ENCODE measurements around the gene TFEB. TPM values are rescaled to one million over a fixed set of nuclear protein-coding genes. Genes with fewer than 3 reads are reported as not detected.

The TFEB gene
- total and polyA plus RNA-seq, 2 of the 8 experiments (the other 6 are each of a cell fraction or from before 2014, with no cell fraction given): 2.3 to 6.7 TPM

DNA sequence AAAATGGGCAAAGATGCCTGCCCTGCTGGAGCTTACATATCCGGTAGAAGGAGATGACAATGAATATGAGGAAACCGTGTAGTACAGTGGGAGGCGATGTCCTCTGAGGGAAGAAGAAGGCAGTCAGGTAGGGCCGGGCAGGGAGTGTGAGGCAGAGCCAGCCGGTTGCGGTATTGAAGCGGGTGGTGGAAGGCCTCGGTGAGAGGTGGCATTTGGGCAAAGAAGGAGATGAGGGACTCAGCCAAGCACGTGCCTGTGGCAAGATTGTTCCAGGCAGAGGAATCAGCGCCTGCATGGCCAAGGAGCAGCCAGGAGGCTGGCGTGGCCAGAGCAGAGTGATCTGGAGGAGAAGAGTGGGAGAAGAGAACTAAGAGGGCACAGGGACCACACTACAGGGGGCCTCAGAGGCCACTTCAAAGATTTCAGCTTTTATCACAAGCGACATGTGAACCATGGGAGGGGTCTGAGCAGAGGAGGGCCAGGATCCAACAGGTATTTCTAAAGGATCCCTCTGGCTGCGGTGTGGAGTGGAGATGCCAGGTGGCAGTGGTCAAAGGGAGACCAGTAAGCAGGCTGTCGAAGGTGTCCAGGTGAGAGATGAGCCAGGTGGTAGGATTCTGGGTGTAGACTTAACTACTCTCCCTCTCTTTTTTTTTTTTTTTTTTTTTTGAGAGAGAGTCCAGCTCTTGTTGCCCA, 83.3 kb downstream of the TFEB start:
- H3K36me3 ChIP-seq (ENCODE audit: control insufficient read depth in 2 of 4, insufficient read depth in 4 of 4, low read length in 3 of 4): peaks cover 0 to 10% (median 2%) of the 10 kb centered on the region in 4 experiments; a peak in 4 of 8 replicates
- no peak overlapping the region for H4K8ac ChIP-seq (ENCODE audit: extremely low read depth, insufficient read depth, low read length)
- no peak overlapping the region for H3K27ac ChIP-seq (ENCODE audit: low read depth, low read length)
- H3K4me3 ChIP-seq (ENCODE audit: extremely low read depth in 1 of 4, insufficient read depth in 2 of 4, low read depth in 3 of 4, low read length in 4 of 4): no peak overlapping the region
- H2BK15ac ChIP-seq (ENCODE audit: low read length): no peak overlapping the region
- H2BK20ac ChIP-seq (ENCODE audit: low read length): no peak overlapping the region
- H4K5ac ChIP-seq (ENCODE audit: insufficient read length, low read depth, low read length): no peak overlapping the region
- H2AK5ac ChIP-seq (ENCODE audit: low read depth, low read length): no peak overlapping the region
- 0 out of 2 replicates have a peak, but pooled peaks cover 2% of the 10 kb centered on the region for H3K23me2 ChIP-seq (ENCODE audit: low read depth, low read length)
- H3K79me2 ChIP-seq (ENCODE audit: control insufficient read depth in 1 of 2, insufficient read depth in 2 of 2, low read length in 2 of 2): no peaks in the 10 kb centered on the region
- no peaks in the 10 kb centered on the region for H4K20me1 ChIP-seq (replicated peaks in 1 of 2; ENCODE audit: control insufficient read depth in 1 of 2, insufficient read depth in 2 of 2, low read length in 2 of 2)
- no peak overlapping the region for H2BK120ac ChIP-seq (replicated peaks; ENCODE audit: low read depth, low read length)
- ChIA-PET POLR2A (ENCODE audit: partially characterized antibody) (interaction anchor here (1.0 to 1.5 kb wide), 2 partner anchors 12 to 14 kb away, joined by 3 to 4 read pairs; partner anchors contain the start of gene MDFI), CTCF (ENCODE audit: partially characterized antibody) (interaction anchor here (0.8 to 2.6 kb wide), 12 partner anchors 8 to 284 kb away, joined by 3 to 13 read pairs (median 4); no protein-coding TSS in a partner anchor)
- H3K23ac ChIP-seq (ENCODE audit: insufficient read length): no peak overlapping the region
- H3K14ac ChIP-seq (ENCODE audit: insufficient read length): no peak overlapping the region
- H3K56ac ChIP-seq (replicated peaks; ENCODE audit: insufficient read length, low read depth, low read length): no peak overlapping the region
- FAIRE-seq (no peak), DNase-seq (ENCODE audit: low read depth in 1 of 2, low spot score in 2 of 2) (no peak)
- H3K18ac ChIP-seq (ENCODE audit: extremely low read depth, low read length): no peak overlapping the region
- H2AFZ ChIP-seq (ENCODE audit: low read length): no peak overlapping the region
- no peaks in the 10 kb centered on the region for H3K79me1 ChIP-seq (ENCODE audit: low read depth, low read length)
- H3K4me1 ChIP-seq (replicated peaks in 1 of 4; ENCODE audit: control insufficient read depth in 3 of 4, insufficient read depth in 4 of 4, low read length in 3 of 4): peaks cover 0 to 9% (median 3%) of the 10 kb centered on the region in 4 experiments; a peak in 4 of 7 replicates
- no peaks in the 10 kb centered on the region for H3K9me3 ChIP-seq (ENCODE audit: insufficient read depth in 2 of 2, low read depth in 1 of 2, low read length in 1 of 2)
- no peak overlapping the region for H2BK12ac ChIP-seq (ENCODE audit: low read depth, low read length)
- no peak overlapping the region for H3K4me2 ChIP-seq (ENCODE audit: insufficient read depth in 1 of 2, low read depth in 2 of 2, low read length in 2 of 2)
- no peak overlapping the region for H3K4ac ChIP-seq (replicated peaks; ENCODE audit: insufficient read length, low read depth, low read length)
- no peak overlapping the region for H4K91ac ChIP-seq (replicated peaks; ENCODE audit: insufficient read length, low read length)
- 88% methylated on average over 13 of the region's 14 CpGs; no CpG with 5 or more reads in 1 of the 2 experiments for WGBS, 2 experiments (ENCODE audit: extremely low coverage in 1 of 2, insufficient coverage in 1 of 2, insufficient read length in 1 of 2, insufficient replicate concordance in 2 of 2, low coverage in 1 of 2, low lambda C conversion rate in 2 of 2, missing lambda C conversion rate in 1 of 2)
- no peaks in the 10 kb centered on the region for H3K27me3 ChIP-seq (replicated peaks in 1 of 4; ENCODE audit: control insufficient read depth in 3 of 4, extremely low read depth in 1 of 4, insufficient read depth in 3 of 4, low read length in 3 of 4)
- H2BK5ac ChIP-seq (ENCODE audit: low read depth, low read length): no peak overlapping the region
- no peak overlapping the region for H3K9ac ChIP-seq (replicated peaks in 1 of 4; ENCODE audit: extremely low read depth in 1 of 4, low read depth in 3 of 4, low read length in 3 of 4)
- TF ChIP-seq SIRT6 (IDR thresholded peaks at IDR 0.05; ENCODE audit: low read length) (no peak), KDM4A (IDR thresholded peaks at IDR 0.05; ENCODE audit: low read depth, low read length, severe bottlenecking) (no peak), PHF8 (conservative IDR thresholded peaks at IDR 0.05; ENCODE audit: low read depth, low read length) (no peak), KDM1A (IDR thresholded peaks at IDR 0.05; ENCODE audit: borderline replicate concordance, low read length) (no peak), POLR2A (IDR thresholded peaks at IDR 0.05; ENCODE audit: control extremely low read depth in 1 of 2, low read depth in 2 of 2, low read length in 2 of 2) (no peak), SUZ12 (IDR thresholded peaks at IDR 0.05; ENCODE audit: low read length) (no peak), BACH1 (IDR thresholded peaks at IDR 0.05; ENCODE audit: low read length) (no peak), GTF2F1 (IDR thresholded peaks at IDR 0.05; ENCODE audit: borderline replicate concordance, low read depth, low read length) (no peak), NANOG (IDR thresholded peaks at IDR 0.05; ENCODE audit: insufficient read depth, low read depth, low read length, poor library complexity, severe bottlenecking) (no peak), SIX5 (IDR thresholded peaks at IDR 0.05; ENCODE audit: low read depth, low read length) (no peak), GABPA (IDR thresholded peaks at IDR 0.05; ENCODE audit: borderline replicate concordance, insufficient read depth, low read length) (no peak), NRF1 (IDR thresholded peaks at IDR 0.05; ENCODE audit: low read depth, low read length) (no peak)
- TF ChIP-seq, protein P1, sequence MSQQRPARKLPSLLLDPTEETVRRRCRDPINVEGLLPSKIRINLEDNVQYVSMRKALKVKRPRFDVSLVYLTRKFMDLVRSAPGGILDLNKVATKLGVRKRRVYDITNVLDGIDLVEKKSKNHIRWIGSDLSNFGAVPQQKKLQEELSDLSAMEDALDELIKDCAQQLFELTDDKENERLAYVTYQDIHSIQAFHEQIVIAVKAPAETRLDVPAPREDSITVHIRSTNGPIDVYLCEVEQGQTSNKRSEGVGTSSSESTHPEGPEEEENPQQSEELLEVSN (IDR thresholded peaks at IDR 0.05): no peak
